Measurements from ENCODE around the gene B3GALT4.
A peak's percentile ranks its signal among the peaks of the same experiment; 100 is the strongest.

The B3GALT4 gene

DNA sequence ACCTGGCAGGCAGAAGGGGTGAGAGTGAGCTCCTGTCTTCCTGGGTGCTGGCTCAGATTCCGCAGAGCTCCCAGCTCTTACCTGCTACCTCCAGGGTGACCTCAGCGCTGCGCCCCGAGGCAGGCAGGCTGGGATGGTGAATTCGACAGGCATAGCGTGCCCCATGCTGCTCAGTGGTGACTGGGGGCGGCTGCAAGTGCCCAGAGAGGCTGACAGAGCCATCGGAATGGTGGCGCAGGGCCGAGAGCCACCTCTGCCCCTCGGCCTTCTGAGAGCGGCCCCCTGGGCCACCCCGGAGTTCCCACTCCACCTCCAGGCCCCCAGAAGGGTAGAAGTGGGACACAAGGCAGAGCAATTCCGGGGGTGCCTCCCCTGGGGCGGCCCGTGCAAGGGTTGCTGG, 27.3 kb downstream of the B3GALT4 start:
- TF ChIP-seq TOX (CRISPR knock-in tag; IDR thresholded peaks at IDR 0.05; ENCODE audit: borderline replicate concordance) = no peak
- TF ChIP-seq ZNF565 (CRISPR knock-in tag; conservative IDR thresholded peaks at IDR 0.05; ENCODE audit: low read depth) = no peak
- TF ChIP-seq TCF4 (CRISPR knock-in tag; IDR thresholded peaks at IDR 0.05; ENCODE audit: borderline replicate concordance) = no peak
- no peak for TF ChIP-seq ZNF8 (CRISPR knock-in tag; IDR thresholded peaks at IDR 0.05)
- TF ChIP-seq BACH2 (CRISPR knock-in tag; IDR thresholded peaks at IDR 0.05; ENCODE audit: borderline replicate concordance) = no peak
- TF ChIP-seq SNAI2 (CRISPR knock-in tag; IDR thresholded peaks at IDR 0.05) = no peak
- TF ChIP-seq ARNTL (CRISPR knock-in tag; IDR thresholded peaks at IDR 0.05; ENCODE audit: borderline replicate concordance, low read depth) = no peak
- no peak for TF ChIP-seq ZFP3 (CRISPR knock-in tag; IDR thresholded peaks at IDR 0.05)
- no peak for TF ChIP-seq PATZ1 (CRISPR knock-in tag; IDR thresholded peaks at IDR 0.05; ENCODE audit: borderline replicate concordance)
- TF ChIP-seq, protein P1, sequence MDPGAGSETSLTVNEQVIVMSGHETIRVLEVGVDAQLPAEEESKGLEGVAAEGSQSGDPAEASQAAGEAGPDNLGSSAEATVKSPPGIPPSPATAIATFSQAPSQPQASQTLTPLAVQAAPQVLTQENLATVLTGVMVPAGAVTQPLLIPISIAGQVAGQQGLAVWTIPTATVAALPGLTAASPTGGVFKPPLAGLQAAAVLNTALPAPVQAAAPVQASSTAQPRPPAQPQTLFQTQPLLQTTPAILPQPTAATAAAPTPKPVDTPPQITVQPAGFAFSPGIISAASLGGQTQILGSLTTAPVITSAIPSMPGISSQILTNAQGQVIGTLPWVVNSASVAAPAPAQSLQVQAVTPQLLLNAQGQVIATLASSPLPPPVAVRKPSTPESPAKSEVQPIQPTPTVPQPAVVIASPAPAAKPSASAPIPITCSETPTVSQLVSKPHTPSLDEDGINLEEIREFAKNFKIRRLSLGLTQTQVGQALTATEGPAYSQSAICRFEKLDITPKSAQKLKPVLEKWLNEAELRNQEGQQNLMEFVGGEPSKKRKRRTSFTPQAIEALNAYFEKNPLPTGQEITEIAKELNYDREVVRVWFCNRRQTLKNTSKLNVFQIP (CRISPR knock-in tag; IDR thresholded peaks at IDR 0.05; ENCODE audit: borderline replicate concordance, low read depth) = no peak
- TF ChIP-seq ESRRG (CRISPR knock-in tag; IDR thresholded peaks at IDR 0.05) = no peak
- TF ChIP-seq ZNF70 (CRISPR knock-in tag; IDR thresholded peaks at IDR 0.05) = no peak
- TF ChIP-seq OSR1 (CRISPR knock-in tag; IDR thresholded peaks at IDR 0.05) = no peak
- no peak for TF ChIP-seq ZC3H10 (CRISPR knock-in tag; IDR thresholded peaks at IDR 0.05)
- ATAC-seq = no peak

GRCh38 chr6:33305052-33305451, 28.1 kb downstream of the B3GALT4 start:
- TF ChIP-seq OSR1 (CRISPR knock-in tag; IDR thresholded peaks at IDR 0.05) = no peak
- TF ChIP-seq PPARA (CRISPR knock-in tag; IDR thresholded peaks at IDR 0.05; ENCODE audit: borderline replicate concordance) = no peak
- no peak for TF ChIP-seq CSDC2 (CRISPR knock-in tag; IDR thresholded peaks at IDR 0.05)
- ATAC-seq = no peak

DNA sequence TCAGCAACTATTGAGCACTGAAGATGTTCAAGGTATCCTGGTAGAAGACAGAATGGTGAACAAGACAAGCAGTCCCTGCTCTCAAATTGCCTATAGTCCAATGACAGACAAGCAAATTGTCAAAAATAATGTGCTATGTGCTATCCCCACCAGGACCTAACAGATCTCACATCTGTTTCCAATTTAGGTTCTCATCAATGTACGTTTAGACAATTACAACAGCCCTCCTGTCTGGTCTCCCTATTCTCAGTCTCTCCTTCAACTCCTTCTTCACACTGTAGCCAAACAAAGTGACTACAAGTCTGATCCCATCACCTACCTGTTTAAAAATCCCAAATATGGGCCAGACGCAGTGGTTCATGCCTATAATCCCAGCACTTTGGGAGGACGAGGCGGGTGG, 29.4 kb downstream of the B3GALT4 start:
- no peak for ATAC-seq
- TF ChIP-seq TCF4 (CRISPR knock-in tag; IDR thresholded peaks at IDR 0.05; ENCODE audit: borderline replicate concordance) (peak; percentile 29; the same call in 1 of the 2 replicates), TOX (CRISPR knock-in tag; IDR thresholded peaks at IDR 0.05; ENCODE audit: borderline replicate concordance) (no peak)

- peak; percentile 72 for ATAC-seq
- TF ChIP-seq BACH2 (CRISPR knock-in tag; IDR thresholded peaks at IDR 0.05; ENCODE audit: borderline replicate concordance) (no peak), ISL1 (CRISPR knock-in tag; IDR thresholded peaks at IDR 0.05) (no peak), PATZ1 (CRISPR knock-in tag; IDR thresholded peaks at IDR 0.05; ENCODE audit: borderline replicate concordance) (no peak), ZFP30 (CRISPR knock-in tag; IDR thresholded peaks at IDR 0.05) (no peak), RARB (CRISPR knock-in tag; IDR thresholded peaks at IDR 0.05) (no peak), TCF4 (CRISPR knock-in tag; IDR thresholded peaks at IDR 0.05; ENCODE audit: borderline replicate concordance) (no peak), OSR1 (CRISPR knock-in tag; IDR thresholded peaks at IDR 0.05) (no peak), ESRRG (CRISPR knock-in tag; IDR thresholded peaks at IDR 0.05) (no peak), CREB5 (CRISPR knock-in tag; IDR thresholded peaks at IDR 0.05; ENCODE audit: low read depth) (no peak), SNAI2 (CRISPR knock-in tag; IDR thresholded peaks at IDR 0.05) (no peak), ZC3H10 (CRISPR knock-in tag; IDR thresholded peaks at IDR 0.05) (no peak), PPARA (CRISPR knock-in tag; IDR thresholded peaks at IDR 0.05; ENCODE audit: borderline replicate concordance) (no peak), ARNTL (CRISPR knock-in tag; IDR thresholded peaks at IDR 0.05; ENCODE audit: borderline replicate concordance, low read depth) (no peak)
- TF ChIP-seq, protein P1 (CRISPR knock-in tag; IDR thresholded peaks at IDR 0.05; ENCODE audit: borderline replicate concordance, low read depth) = no peak
- TF ChIP-seq, protein P2, sequence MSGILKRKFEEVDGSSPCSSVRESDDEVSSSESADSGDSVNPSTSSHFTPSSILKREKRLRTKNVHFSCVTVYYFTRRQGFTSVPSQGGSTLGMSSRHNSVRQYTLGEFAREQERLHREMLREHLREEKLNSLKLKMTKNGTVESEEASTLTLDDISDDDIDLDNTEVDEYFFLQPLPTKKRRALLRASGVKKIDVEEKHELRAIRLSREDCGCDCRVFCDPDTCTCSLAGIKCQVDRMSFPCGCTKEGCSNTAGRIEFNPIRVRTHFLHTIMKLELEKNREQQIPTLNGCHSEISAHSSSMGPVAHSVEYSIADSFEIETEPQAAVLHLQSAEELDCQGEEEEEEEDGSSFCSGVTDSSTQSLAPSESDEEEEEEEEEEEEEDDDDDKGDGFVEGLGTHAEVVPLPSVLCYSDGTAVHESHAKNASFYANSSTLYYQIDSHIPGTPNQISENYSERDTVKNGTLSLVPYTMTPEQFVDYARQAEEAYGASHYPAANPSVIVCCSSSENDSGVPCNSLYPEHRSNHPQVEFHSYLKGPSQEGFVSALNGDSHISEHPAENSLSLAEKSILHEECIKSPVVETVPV (CRISPR knock-in tag; IDR thresholded peaks at IDR 0.05) = no peak
- TF ChIP-seq, protein P3, sequence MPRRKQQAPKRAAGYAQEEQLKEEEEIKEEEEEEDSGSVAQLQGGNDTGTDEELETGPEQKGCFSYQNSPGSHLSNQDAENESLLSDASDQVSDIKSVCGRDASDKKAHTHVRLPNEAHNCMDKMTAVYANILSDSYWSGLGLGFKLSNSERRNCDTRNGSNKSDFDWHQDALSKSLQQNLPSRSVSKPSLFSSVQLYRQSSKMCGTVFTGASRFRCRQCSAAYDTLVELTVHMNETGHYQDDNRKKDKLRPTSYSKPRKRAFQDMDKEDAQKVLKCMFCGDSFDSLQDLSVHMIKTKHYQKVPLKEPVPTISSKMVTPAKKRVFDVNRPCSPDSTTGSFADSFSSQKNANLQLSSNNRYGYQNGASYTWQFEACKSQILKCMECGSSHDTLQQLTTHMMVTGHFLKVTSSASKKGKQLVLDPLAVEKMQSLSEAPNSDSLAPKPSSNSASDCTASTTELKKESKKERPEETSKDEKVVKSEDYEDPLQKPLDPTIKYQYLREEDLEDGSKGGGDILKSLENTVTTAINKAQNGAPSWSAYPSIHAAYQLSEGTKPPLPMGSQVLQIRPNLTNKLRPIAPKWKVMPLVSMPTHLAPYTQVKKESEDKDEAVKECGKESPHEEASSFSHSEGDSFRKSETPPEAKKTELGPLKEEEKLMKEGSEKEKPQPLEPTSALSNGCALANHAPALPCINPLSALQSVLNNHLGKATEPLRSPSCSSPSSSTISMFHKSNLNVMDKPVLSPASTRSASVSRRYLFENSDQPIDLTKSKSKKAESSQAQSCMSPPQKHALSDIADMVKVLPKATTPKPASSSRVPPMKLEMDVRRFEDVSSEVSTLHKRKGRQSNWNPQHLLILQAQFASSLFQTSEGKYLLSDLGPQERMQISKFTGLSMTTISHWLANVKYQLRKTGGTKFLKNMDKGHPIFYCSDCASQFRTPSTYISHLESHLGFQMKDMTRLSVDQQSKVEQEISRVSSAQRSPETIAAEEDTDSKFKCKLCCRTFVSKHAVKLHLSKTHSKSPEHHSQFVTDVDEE (CRISPR knock-in tag; IDR thresholded peaks at IDR 0.05) = no peak
These were observed 35.6 kb downstream of the B3GALT4 start for GRCh38 chr6:33312361-33313104.
